ENCODE results near the gene SLC1A5. TPM values are rescaled to one million over a fixed set of nuclear protein-coding genes. Genes with fewer than 3 reads are reported as not detected.

SLC1A5 gene
- polyA plus RNA-seq, 1 of the 3 experiments (the other 2 are of a cell fraction): 80.4 TPM

- peaks cover 5% of the 10 kb centered on the region for H3F3A ChIP-seq (replicated peaks; ENCODE audit: insufficient read depth)
- H4K20me1 ChIP-seq (ENCODE audit: insufficient read depth): peaks cover 3% of the 10 kb centered on the region; the same call in 1 of the 2 replicates
- no peak overlapping the region for H3K9ac ChIP-seq
- H3K4me1 ChIP-seq (ENCODE audit: control insufficient read depth in 1 of 2, insufficient read depth in 2 of 2, low read depth in 1 of 2, low read length in 1 of 2): no peaks in the 10 kb centered on the region
- H3K9me2 ChIP-seq: no peaks in the 10 kb centered on the region
- H3K36me3 ChIP-seq (replicated peaks in 1 of 2; ENCODE audit: control insufficient read depth in 1 of 2, insufficient read depth in 2 of 2, low read length in 1 of 2): peaks cover 28 to 50% of the 10 kb centered on the region in 2 experiments
- TF ChIP-seq JUND (IDR thresholded peaks at IDR 0.05) (no peak), TEAD4 (IDR thresholded peaks at IDR 0.05; ENCODE audit: borderline replicate concordance, insufficient read depth) (no peak), FOXJ3 (CRISPR knock-in tag; IDR thresholded peaks at IDR 0.05) (no peak), RFX5 (IDR thresholded peaks at IDR 0.05; ENCODE audit: low read length) (no peak), EZH2phosphoT487 (IDR thresholded peaks at IDR 0.05; ENCODE audit: borderline replicate concordance, low read depth) (no peak), FOSL2 (IDR thresholded peaks at IDR 0.05; ENCODE audit: borderline replicate concordance, low read depth) (no peak), REST (IDR thresholded peaks at IDR 0.05; ENCODE audit: low read depth, low read length) (no peak)
- H3K9me3 ChIP-seq: no peaks in the 10 kb centered on the region
- ChIA-PET POLR2A (interaction anchor here (0.6 kb wide), 1 partner anchor 216 kb away, joined by 5 read pairs; no protein-coding TSS in a partner anchor), CTCF (interaction anchor here (1.6 to 2.5 kb wide), 2 partner anchors 11 to 63 kb away, joined by 9 to 12 read pairs; no protein-coding TSS in a partner anchor)
- peaks cover 14% of the 10 kb centered on the region; the same call in 1 of the 2 replicates for H3K79me2 ChIP-seq (ENCODE audit: insufficient read depth)
- H3K27ac ChIP-seq (ENCODE audit: low read depth in 2 of 2, low read length in 1 of 2): no peak overlapping the region
- peak; percentile 69 for DNase-seq
- H2AFZ ChIP-seq (ENCODE audit: low read depth): no peak overlapping the region
- H3K27me3 ChIP-seq (ENCODE audit: insufficient read depth): no peaks in the 10 kb centered on the region
- no peak overlapping the region for H3K4me3 ChIP-seq (ENCODE audit: low read depth in 2 of 2, low read length in 1 of 2)
- no peak overlapping the region for H3K4me2 ChIP-seq
- WGBS (ENCODE audit: low lambda C conversion rate): 96% methylated on average over 26 of the region's 33 CpGs
These were observed 11.2 kb downstream of the SLC1A5 start for GRCh38 chr19:46776927-46777911.

DNA sequence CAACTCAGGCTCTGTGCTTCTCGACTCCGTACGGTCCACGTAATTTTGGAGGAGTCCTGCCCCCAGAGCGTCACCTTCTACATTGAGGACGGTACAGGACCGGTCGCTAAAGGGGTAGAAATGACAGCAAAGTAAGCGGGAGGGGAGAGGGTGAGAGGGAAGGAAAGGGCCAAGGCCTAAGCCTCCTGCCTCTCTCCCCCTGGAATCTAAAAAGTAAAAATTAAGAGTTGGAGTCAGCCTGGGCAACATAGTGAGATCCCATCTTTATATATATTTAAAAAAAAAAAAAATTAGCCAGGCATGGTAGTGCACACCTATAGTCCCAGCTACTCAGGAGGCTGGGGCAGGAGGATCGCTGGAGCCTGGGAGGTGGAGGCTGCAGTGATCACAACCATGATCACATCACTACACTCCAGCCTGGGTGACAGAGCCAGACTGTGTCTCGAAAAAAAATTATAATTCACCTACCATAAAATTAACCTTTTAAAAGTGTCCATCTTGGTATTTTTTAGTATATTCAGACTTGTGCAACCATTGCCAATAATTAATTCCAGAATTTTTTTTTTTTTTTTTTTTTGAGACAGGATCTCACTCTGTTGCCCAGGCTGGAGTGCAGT is 12.6 kb downstream of the SLC1A5 start:
- no peak overlapping the region for H2AFZ ChIP-seq (ENCODE audit: low read depth)
- no peak overlapping the region for H3K4me2 ChIP-seq
- no peaks in the 10 kb centered on the region for H3K9me3 ChIP-seq
- H3K27me3 ChIP-seq (ENCODE audit: insufficient read depth): no peaks in the 10 kb centered on the region
- DNase-seq: no peak
- no peaks in the 10 kb centered on the region for H3K9me2 ChIP-seq
- no peaks in the 10 kb centered on the region for H3K4me1 ChIP-seq (ENCODE audit: control insufficient read depth in 1 of 2, insufficient read depth in 2 of 2, low read depth in 1 of 2, low read length in 1 of 2)
- TF ChIP-seq, protein P1, sequence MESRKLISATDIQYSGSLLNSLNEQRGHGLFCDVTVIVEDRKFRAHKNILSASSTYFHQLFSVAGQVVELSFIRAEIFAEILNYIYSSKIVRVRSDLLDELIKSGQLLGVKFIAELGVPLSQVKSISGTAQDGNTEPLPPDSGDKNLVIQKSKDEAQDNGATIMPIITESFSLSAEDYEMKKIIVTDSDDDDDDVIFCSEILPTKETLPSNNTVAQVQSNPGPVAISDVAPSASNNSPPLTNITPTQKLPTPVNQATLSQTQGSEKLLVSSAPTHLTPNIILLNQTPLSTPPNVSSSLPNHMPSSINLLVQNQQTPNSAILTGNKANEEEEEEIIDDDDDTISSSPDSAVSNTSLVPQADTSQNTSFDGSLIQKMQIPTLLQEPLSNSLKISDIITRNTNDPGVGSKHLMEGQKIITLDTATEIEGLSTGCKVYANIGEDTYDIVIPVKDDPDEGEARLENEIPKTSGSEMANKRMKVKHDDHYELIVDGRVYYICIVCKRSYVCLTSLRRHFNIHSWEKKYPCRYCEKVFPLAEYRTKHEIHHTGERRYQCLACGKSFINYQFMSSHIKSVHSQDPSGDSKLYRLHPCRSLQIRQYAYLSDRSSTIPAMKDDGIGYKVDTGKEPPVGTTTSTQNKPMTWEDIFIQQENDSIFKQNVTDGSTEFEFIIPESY (IDR thresholded peaks at IDR 0.05; ENCODE audit: borderline replicate concordance, low read depth): no peak
- TF ChIP-seq POLR2AphosphoS5 (IDR thresholded peaks at IDR 0.05; ENCODE audit: low read depth, low read length): no peak
- TF ChIP-seq GABPA (IDR thresholded peaks at IDR 0.05; ENCODE audit: low read depth): no peak
- TF ChIP-seq, protein P2, sequence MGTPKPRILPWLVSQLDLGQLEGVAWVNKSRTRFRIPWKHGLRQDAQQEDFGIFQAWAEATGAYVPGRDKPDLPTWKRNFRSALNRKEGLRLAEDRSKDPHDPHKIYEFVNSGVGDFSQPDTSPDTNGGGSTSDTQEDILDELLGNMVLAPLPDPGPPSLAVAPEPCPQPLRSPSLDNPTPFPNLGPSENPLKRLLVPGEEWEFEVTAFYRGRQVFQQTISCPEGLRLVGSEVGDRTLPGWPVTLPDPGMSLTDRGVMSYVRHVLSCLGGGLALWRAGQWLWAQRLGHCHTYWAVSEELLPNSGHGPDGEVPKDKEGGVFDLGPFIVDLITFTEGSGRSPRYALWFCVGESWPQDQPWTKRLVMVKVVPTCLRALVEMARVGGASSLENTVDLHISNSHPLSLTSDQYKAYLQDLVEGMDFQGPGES (IDR thresholded peaks at IDR 0.05; ENCODE audit: low read depth, low read length): no peak
- TF ChIP-seq NRF1 (IDR thresholded peaks at IDR 0.05; ENCODE audit: low read depth, low read length): no peak
- TF ChIP-seq NFIC (IDR thresholded peaks at IDR 0.05; ENCODE audit: borderline replicate concordance): no peak
- no peak for TF ChIP-seq FOXJ3 (CRISPR knock-in tag; IDR thresholded peaks at IDR 0.05)
- TF ChIP-seq TEAD4 (IDR thresholded peaks at IDR 0.05; ENCODE audit: borderline replicate concordance, insufficient read depth): no peak
- TF ChIP-seq EP300 (IDR thresholded peaks at IDR 0.05; ENCODE audit: borderline replicate concordance in 1 of 2, low read depth in 1 of 2, low read length in 1 of 2): no peak
- TF ChIP-seq GATA2 (CRISPR knock-in tag; IDR thresholded peaks at IDR 0.05): no peak
- TF ChIP-seq ELF1 (IDR thresholded peaks at IDR 0.05): no peak
- 88% methylated on average over 11 of the region's 11 CpGs for WGBS (ENCODE audit: low lambda C conversion rate)
- no peak overlapping the region for H3K27ac ChIP-seq (ENCODE audit: low read depth in 2 of 2, low read length in 1 of 2)
- no peak overlapping the region for H3K4me3 ChIP-seq (ENCODE audit: low read depth in 2 of 2, low read length in 1 of 2)
- POLR2A ChIA-PET: interaction anchor here (0.6 kb wide), 1 partner anchor 13 kb away, joined by 4 read pairs; no protein-coding TSS in a partner anchor
- H3F3A ChIP-seq (replicated peaks; ENCODE audit: insufficient read depth): peaks cover 10% of the 10 kb centered on the region
- H4K20me1 ChIP-seq (ENCODE audit: insufficient read depth): peaks cover 3% of the 10 kb centered on the region; the same call in 1 of the 2 replicates
- no peak overlapping the region for H3K9ac ChIP-seq
- CTCF ChIA-PET: interaction anchor here (1.8 to 2.5 kb wide), 2 partner anchors 9 to 65 kb away, joined by 6 to 12 read pairs; no protein-coding TSS in a partner anchor
- H3K36me3 ChIP-seq (replicated peaks in 1 of 2; ENCODE audit: control insufficient read depth in 1 of 2, insufficient read depth in 2 of 2, low read length in 1 of 2): peaks cover 26 to 47% of the 10 kb centered on the region in 2 experiments
- no peaks in the 10 kb centered on the region; the same call in 1 of the 2 replicates for H3K79me2 ChIP-seq (ENCODE audit: insufficient read depth)

Measured in SK-N-SH (cell line).